Peyer's patch (tissue), 4 donors: ENCODE results near the gene MXRA7.

ENCODE experiments used
- CTCF ChIP-seq, 6 experiments: fragments of 450-650 bp in 4 of 6; fragments of 200-600 bp in 2 of 6; sonication (generic) in 1 of 6; IDR thresholded peaks; one replicate each; pipeline ENCODE4 v1.5.1; 2017 to 2019; ENCODE audit warnings: antibody characterized with exemption in 6 of 6, mild to moderate bottlenecking in 3 of 6, moderate library complexity in 1 of 6
- POLR2A ChIP-seq, 2 donors: fragments of 450-650 bp; IDR thresholded peaks; one replicate each; pipeline ENCODE4 v1.5.1; 2017; ENCODE audit warnings: antibody characterized with exemption in 2 of 2, mild to moderate bottlenecking in 2 of 2, moderate library complexity in 2 of 2

DNA sequence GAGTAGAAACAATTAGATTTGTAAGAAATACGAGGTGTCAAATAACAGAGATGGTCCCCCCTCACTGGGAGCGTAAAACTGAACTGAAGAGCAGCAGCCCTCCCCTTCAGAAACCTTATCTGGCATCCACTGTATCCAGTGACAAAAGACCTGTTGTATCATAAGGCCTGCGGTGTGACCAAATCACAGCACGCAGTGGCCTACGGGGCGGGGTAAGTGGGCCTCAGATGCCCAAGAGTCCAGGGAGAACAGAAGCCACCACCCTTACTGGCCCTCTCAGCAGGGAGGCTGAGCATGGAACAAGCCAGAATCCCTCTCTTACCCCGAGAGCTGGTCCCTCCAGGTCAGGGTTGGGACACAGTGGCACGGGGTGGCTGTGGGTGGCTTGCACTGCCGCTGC, 10.2 kb upstream of the MXRA7 start:
- TF ChIP-seq POLR2A (IDR thresholded peaks at IDR 0.05) (no peak), CTCF (IDR thresholded peaks at IDR 0.05) (no peak)
